Activated effector memory CD4-positive, alpha-beta T cell treated with anti-CD3 and anti-CD28 coated beads, Interleukin-2, amount 50 U/mL, for 16 hours (primary cell): ENCODE results near the gene PPL.
"Not testable (repeated sequence)": the region's sequence is repeated elsewhere in the genome, so short reads cannot be mapped to it uniquely, and the experiment has no call there.

Experiments used
- DNase-seq: peaks from one replicate; pipeline ENCODE4 v3.0.0-alpha.2; 2020

The PPL gene

GRCh38 chr16:4936991-4937781, at the start of gene PPL:
PPL (minus strand) TSS chr16:4937148; CDS start chr16:4937045, 103 bp downstream.
- DNase-seq, result no peak

- DNase-seq, result no peak
Observed at GRCh38 chr16:4984174-4984990, 47.4 kb upstream of the PPL start.

- DNase-seq, result no peak
Observed at GRCh38 chr16:4982056-4982867, 45.3 kb upstream of the PPL start.

GRCh38 chr16:4981473-4981872, 44.5 kb upstream of the PPL start:
- no peak for DNase-seq

GRCh38 chr16:4980691-4981090, 43.7 kb upstream of the PPL start:
- DNase-seq, result no peak

- no peak for DNase-seq
Observed at GRCh38 chr16:4979736-4980660, 43.0 kb upstream of the PPL start.

GRCh38 chr16:4979164-4979563, 42.2 kb upstream of the PPL start:
- DNase-seq, result no peak

GRCh38 chr16:4976611-4977145, 39.7 kb upstream of the PPL start:
- DNase-seq, result no peak

GRCh38 chr16:4976079-4976478, 39.1 kb upstream of the PPL start:
- no peak for DNase-seq

GRCh38 chr16:4972938-4973587, 36.1 kb upstream of the PPL start:
- no peak for DNase-seq

GRCh38 chr16:4970010-4970409, 33.1 kb upstream of the PPL start:
- DNase-seq, result no peak

- no peak for DNase-seq
Observed at GRCh38 chr16:4968879-4969483, 32.0 kb upstream of the PPL start.

- DNase-seq, result not testable (repeated sequence)
Observed at GRCh38 chr16:4968278-4968677, 31.3 kb upstream of the PPL start.

- no peak for DNase-seq
Observed at GRCh38 chr16:4966736-4967453, 29.9 kb upstream of the PPL start.

GRCh38 chr16:4963527-4963926, 26.6 kb upstream of the PPL start:
- not testable (repeated sequence) for DNase-seq

GRCh38 chr16:4962716-4963115, 25.8 kb upstream of the PPL start:
- no peak for DNase-seq

- no peak for DNase-seq
Observed at GRCh38 chr16:4960579-4960978, 23.6 kb upstream of the PPL start.

- DNase-seq, result no peak
Observed at GRCh38 chr16:4958510-4959438, 21.8 kb upstream of the PPL start.
